ENCODE data around the gene MEGF11.
"Not testable (repeated sequence)": the region's sequence is repeated elsewhere in the genome, so short reads cannot be mapped to it uniquely, and the experiment has no call there.

Gene MEGF11

DNA sequence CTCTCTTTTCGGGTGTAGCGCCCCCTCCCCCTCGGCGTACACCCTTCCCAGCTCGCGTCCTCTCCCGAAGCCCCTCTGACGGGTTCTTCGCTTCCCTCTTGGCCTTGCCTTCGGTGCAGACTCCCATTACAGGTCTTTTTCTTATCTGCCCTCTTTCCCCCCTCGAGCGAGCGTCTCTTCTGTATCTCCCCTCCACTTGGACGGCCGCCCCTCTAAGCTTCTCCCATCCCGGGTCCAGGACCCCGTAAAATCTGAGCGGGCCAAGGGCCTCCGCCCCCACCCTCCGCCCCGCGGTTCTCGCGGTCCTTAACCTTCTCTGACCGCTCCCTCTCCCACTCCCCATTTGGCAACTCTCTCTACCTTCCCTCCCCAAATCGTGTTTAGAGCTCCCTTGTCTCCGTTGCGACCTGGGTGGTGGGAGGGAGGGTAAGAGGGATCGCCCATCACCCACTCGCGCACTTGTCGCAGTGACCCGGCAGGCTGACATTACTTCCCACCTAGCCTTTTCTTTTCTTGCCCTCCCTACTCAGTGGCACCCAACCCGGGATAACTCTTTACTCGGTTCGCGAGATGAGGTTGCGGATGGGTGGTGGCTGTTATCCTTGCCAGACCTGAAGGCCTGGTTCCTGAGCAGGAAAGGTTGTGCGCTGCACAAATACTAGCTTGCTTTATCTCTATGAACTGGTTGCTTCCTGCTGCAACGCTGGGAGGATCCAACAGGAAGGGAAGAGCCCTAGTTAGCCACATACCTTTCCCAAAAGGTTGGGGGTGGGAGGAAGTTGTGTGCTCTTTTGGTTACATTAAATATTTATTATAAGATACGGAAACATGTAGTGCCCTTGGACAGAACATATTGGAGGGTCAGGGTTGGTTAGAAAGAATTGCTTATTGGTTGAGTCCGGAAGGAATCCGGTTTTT, 383.3 kb downstream of the MEGF11 start:
- peak in 1 of 2 donors; percentile 26 for DNase-seq

DNA sequence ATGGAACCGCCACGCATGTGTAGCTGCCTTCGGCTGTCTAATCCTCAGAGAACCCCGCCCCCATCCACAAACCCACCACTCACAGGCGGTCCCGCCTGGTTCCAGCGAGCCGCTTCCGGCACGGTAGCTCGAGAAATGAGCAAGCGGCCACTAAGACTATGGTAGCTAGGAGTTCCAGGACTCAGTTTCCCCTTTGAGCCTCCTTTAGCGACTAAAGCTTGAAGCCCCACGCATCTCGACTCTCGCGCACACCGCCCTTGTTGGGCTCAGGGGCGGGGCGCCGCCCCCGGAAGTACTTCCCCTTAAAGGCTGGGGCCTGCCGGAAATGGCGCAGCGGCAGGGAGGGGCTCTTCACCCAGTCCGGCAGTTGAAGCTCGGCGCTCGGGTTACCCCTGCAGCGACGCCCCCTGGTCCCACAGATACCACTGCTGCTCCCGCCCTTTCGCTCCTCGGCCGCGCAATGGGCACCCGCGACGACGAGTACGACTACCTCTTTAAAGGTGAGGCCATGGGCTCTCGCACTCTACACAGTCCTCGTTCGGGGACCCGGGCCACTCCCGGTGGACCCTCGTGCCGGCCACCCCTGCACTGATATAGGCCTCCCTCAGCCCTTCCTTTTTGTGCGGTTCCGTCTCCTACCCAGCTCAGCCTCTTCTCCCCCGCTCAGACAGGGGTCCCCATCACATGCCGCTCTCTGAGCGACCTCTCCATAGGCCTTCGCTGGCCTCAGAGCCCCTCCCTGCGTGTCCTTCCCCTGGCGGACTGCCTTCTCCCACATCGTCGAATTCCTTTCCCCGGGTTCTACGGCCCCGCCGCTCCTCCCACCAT, 384.2 kb downstream of the MEGF11 start, which contains the start of gene RAB11A:
RAB11A (plus strand) TSS at position 366 of the 828 bp plus-strand sequence; CDS start at position 461, 95 bp downstream.
- DNase-seq = peak; percentile 95 to 96

DNA sequence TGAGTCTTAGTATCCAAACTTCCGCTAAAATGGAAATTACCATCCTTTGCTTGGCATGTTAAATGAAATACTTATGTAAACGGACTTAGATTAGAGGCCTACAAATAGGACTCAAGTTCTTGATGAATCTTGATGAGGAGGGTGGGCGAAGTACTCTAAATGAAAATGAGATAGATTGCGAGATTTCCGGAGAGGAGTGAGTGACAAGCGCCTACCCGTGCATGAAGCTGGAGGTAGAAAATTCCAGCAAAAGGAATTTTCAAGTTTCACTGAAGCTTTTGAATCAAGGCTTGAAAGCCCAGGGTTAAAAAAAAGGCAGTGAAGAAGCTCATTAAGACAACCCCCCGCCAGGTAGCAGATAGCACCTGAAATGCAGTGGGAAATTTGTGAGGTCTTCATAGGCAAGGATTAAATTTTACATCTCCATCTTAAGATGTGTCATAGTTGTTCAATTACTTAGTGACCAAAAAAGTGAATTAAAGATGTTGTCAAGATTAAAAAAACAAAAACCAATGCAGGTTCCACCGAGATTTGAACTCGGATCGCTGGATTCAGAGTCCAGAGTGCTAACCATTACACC, 384.9 kb downstream of the MEGF11 start:
- DNase-seq = no peak

DNA sequence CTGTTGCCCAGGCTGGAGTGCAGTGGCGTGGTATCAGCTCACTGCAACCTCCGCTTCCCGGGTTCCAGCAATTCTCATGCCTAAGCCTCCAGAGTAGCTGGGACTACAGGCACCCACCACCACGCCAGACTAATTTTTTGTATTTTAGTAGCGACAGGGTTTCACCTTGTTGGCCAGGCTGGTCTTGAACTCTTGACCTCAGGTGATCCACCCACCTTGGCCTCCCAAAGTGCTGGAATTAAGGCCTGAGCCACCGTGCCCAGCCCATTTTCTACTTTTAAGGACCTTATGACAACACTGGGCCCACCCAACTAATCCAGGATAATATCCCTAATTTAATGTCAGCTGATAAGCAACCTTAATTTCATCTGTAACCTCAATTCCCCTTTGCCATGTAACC, 385.6 kb downstream of the MEGF11 start:
- DNase-seq = not testable (repeated sequence)

DNA sequence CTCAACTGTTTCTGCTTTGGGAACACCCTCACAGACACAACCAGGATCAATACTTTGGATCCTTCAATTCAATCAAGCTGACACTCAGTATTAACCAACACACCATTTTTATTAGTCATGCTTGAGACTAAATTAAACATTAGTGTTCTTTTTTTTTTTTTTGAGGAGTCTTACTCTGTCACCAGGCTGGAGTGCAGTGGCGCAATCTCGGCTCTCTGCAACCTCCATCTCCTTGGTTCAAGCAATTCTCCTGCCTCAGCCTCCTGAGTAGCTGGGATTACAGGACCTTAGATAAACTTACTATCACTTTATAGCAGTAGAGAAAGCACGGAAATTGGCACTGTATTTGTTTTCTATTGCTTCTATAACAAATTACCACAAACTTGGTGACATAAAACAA, 386.3 kb downstream of the MEGF11 start:
- DNase-seq = no peak

DNA sequence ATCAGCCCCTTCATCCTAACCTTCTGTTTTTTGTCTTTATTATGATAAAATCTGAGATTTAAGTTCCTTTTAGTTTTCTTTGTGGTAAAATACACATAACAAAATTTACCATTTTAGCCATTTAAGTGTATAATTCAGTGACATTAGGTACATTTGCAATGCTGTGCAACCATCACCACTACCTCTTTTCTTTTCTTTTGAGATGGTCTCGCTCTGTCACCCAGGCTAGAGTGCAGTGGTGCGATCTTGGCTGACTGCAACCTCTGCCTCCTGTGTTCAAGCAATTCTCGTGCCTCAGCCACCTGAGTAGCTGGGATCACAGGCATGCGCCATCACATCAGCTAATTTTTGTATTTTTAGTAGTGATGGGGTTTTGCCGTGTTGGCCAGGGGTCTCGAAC, 390.4 kb downstream of the MEGF11 start:
- no peak for DNase-seq

DNA sequence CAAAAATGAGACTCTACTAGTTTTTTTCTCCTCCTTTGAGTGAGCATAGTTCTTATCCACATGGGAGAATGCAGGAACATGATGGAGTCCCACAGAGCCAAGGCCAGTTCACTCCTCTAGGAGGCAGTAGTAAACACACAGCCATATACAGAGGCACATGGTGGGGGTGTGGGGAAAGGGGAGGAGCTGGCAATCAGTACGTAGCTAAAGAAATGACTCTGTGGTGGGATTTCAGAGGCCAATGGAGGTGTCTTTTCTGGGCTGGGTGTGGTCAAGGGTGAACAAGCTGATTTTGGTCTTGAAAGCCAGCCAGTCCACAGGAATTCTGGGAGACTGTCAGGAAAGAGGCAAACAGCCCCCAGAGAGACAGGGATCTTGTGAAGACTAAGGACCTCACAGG, 390.9 kb downstream of the MEGF11 start:
- DNase-seq = peak; percentile 63 to 72

DNA sequence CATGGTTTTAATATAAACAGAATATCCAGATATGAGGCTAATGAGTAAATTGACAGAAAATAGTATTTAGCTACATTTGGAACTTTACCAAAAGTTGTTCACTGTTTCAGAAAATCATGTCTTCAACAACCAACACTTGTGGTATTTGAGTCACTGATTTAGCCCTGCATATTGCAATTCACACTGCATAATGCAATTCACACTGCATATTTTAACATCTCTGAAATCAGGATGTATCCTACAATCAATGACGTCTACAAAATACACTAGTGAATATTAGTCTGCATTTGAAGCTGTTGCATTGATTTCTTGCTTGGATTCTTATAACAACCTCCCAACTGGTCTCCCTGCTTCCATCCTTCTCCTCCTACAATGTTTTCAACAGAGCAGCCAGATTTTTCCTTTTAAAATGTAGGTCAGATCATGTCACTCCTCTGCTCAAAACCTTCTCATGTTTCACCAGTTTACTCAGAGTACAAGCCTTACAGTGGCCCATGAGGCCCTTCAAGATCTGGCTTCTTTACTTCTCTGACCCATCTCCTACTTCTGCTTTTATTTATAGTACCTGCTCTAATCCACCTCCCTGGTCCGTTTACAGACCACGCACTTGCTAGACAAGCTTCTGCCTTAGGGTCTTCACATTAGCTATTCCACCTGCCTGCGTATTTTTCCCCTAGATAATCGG, 395.7 kb downstream of the MEGF11 start:
- DNase-seq = no peak

DNA sequence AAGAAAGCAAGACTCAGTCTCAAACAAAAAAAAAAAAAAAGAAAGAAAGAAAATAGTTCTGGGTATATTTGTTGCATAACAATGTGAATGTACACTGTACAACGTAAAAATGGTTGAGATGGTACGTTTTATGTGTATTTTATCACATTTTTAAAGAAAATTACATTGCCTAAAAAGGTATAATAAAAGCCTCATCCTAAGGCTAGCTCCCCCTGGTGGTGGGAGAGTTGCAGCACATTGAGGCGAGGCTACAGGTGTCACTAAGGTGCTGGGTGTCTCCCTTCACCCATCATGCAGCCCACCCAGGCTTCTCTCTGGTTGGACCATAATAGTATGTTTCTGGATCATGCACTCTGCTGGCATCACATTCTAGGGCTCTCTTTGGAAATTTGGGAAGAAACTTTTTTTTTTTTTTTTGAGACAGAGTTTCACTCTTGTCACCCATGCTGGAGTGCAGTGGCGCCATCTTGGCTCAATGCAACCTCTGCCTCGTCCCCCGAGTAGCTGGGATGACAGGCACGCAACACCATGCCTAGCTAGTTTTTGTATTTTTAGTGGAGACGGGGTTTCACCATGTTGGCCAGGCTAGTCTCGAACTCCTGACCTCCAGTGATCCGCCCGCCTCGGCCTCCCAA, 396.6 kb downstream of the MEGF11 start:
- DNase-seq = peak; percentile 83 to 84

DNA sequence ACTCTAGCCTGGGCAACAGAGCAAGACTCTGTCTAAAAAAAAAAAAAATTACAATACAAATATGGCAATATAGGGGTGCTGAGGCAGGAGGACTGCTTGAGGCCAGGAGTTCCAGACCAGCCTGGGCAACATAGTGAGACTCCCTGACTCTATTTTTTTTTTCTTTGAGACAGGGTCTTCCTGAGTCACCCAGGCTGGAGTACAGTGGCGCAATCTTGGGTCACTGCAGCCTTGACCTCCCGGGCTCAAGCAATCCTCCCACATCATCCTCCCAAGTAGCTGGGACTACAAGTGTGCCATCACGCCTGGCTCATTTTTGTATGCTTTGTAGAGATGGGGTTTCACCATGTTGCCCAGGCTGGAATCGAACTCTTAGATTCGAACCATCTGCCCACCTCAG, 401.6 kb downstream of the MEGF11 start:
- DNase-seq = no peak

DNA sequence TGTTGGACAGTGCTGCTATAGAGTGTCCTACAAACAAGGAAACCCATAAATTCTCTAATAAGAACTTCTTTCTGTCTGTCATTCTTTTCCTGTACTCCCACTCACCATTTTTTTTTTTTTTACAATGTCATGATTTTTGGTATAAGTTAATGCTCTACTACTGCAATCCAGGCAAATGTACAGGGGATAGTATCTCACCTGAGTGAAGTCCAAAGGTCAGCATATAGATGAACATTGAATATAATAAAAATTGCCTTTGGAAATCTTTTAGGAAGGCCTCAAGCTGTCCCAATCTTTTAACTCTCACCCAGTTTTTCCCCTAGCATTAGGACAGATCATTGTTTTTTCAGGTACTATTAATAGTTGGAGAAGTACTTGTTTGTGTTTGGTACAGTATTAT, 405.6 kb downstream of the MEGF11 start:
- DNase-seq = no peak

DNA sequence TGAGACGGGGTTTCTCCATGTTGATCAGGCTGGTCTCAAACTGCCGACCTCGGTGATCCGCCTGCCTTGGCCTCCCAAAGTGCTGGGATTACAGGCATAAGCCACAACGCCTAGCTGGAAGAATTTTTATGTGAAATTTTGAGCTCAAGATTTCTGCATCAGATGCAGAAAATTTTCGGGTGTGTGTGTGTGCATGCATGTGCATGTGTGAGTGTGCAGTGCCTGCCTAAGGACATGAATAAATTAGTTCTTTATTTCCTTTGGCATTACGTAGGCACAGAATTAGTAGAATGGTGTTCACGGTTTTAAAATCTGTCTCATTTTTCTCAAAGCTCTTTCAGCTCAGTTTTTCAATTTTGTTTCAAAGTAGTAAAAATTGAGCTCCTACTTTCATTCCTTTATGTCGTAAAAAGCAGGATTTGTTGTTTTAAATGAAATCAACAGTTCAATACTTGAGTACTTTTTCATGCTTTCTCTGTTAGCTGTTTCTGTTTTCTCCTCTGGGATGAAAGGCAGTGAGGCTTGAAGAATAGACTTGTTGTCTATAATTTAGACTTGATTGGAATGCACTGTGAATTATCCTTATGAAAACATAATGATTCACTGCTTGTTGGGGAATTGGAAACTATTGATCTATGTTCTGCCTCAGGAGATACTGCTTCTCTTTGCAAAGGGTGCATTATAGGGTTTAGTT, 407.6 kb downstream of the MEGF11 start:
- DNase-seq = no peak

Measured in CD4-positive, alpha-beta T cell treated with Interleukin-4 for 1 hour (primary cell).